ENCODE data around the gene BICD1. TPM values are rescaled to one million over a fixed set of nuclear protein-coding genes. Genes with fewer than 3 reads are reported as not detected.

BICD1 gene
- total RNA-seq, 1 donor from 2014 or later, result 38.6 TPM

DNA sequence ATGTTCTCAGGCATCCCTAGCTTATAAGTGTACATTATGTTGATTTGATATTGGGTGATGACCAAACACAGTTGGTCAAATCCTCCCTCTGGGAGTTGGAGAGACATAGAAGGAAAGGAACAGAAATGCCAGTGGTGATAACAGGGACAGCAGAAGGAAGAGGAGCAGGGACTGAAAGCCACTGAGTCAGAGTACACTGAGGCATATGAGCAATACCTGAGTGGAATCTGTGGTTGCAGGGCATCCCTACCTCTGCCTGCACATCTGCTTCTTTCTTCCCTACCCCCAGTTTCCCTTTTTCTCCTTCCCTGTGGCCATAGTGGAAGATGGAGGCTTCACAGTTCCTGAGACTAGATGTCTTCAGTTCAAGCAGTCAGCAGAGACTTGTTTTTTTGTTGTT lies 44.9 kb downstream of the BICD1 start:
- peaks cover 23% of the 10 kb centered on the region for H3K4me1 Mint-ChIP-seq
- DNase-seq (ENCODE audit: low spot score in 2 of 2, unreplicated experiment in 2 of 2), result no peak
- no peak overlapping the region for H3K4me3 Mint-ChIP-seq
- peaks cover 12% of the 10 kb centered on the region for H3K36me3 Mint-ChIP-seq
- no peaks in the 10 kb centered on the region for H3K27me3 Mint-ChIP-seq (ENCODE audit: low read depth)
- no peak for TF ChIP-seq CTCF (IDR thresholded peaks at IDR 0.05; ENCODE audit: unreplicated experiment)
- H3K27ac Mint-ChIP-seq, result no peak overlapping the region
- H3K9me3 Mint-ChIP-seq, result peaks cover 6% of the 10 kb centered on the region

DNA sequence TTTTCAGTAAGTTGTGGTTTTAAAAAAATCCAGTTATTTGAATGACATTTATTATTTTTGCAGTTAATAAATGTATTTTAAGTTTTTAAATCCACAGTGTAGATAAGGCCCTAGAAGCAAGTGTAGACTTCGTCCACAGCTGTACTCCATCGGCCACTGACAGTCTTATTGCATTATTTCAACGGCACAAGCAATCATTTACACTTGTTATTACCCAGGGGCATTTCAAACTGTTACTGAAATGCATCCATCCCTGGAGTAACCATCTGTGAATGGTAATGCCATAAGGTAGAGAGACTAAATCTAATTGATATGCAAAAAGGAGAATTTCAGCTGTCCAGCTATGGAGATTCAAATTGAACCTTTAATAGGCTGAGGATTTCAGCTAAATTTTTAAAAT lies 48.4 kb downstream of the BICD1 start:
- no peak for TF ChIP-seq CTCF (IDR thresholded peaks at IDR 0.05; ENCODE audit: unreplicated experiment)
- Mint-ChIP-seq H3K4me1 (peaks cover 23% of the 10 kb centered on the region), H3K4me3 (no peak overlapping the region), H3K9me3 (no peaks in the 10 kb centered on the region), H3K36me3 (peaks cover 5% of the 10 kb centered on the region), H3K27me3 (ENCODE audit: low read depth) (no peaks in the 10 kb centered on the region), H3K27ac (no peak overlapping the region)
- no peak for DNase-seq (ENCODE audit: low spot score in 2 of 2, unreplicated experiment in 2 of 2)

- no peak for TF ChIP-seq CTCF (IDR thresholded peaks at IDR 0.05; ENCODE audit: unreplicated experiment)
- Mint-ChIP-seq H3K4me1 (peaks cover 23% of the 10 kb centered on the region), H3K36me3 (no peaks in the 10 kb centered on the region), H3K27ac (no peak overlapping the region), H3K4me3 (no peak overlapping the region), H3K9me3 (no peaks in the 10 kb centered on the region), H3K27me3 (ENCODE audit: low read depth) (no peaks in the 10 kb centered on the region)
- no peak for DNase-seq (ENCODE audit: low spot score in 2 of 2, unreplicated experiment in 2 of 2)
Measured at GRCh38 chr12:32155961-32156529, 49.4 kb downstream of the BICD1 start.

- Mint-ChIP-seq H3K27me3 (ENCODE audit: low read depth) (no peaks in the 10 kb centered on the region), H3K36me3 (no peaks in the 10 kb centered on the region), H3K4me1 (peaks cover 23% of the 10 kb centered on the region), H3K27ac (no peak overlapping the region), H3K4me3 (no peak overlapping the region), H3K9me3 (no peaks in the 10 kb centered on the region)
- TF ChIP-seq CTCF (IDR thresholded peaks at IDR 0.05; ENCODE audit: unreplicated experiment), result no peak
- no peak for DNase-seq (ENCODE audit: low spot score in 2 of 2, unreplicated experiment in 2 of 2)
Measured at GRCh38 chr12:32158525-32158924, 51.9 kb downstream of the BICD1 start.

DNA sequence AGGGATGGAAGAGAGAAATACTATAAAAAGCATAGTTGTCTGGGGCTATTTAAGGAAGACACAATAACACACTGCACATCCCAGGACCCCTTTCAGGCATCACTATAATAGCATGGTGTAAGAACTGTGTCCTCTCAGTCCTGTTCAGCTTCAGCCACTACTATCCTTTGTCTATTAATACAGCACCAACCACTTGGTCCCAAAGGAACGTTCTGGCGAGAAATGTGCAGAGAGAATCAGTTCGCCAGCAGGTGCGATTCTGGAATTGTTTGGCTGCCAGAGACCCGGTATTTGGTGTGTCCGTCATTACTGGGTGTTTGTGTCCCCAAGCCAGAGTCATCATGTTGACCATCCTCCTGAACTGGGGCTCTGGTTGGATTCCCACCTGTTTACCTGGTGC lies 52.7 kb downstream of the BICD1 start:
- peaks cover 19% of the 10 kb centered on the region for H3K4me1 Mint-ChIP-seq
- DNase-seq (ENCODE audit: low spot score in 2 of 2, unreplicated experiment in 2 of 2), result no peak
- H3K36me3 Mint-ChIP-seq, result peaks cover under 1% of the 10 kb centered on the region
- H3K27me3 Mint-ChIP-seq (ENCODE audit: low read depth), result no peaks in the 10 kb centered on the region
- H3K4me3 Mint-ChIP-seq, result no peak overlapping the region
- no peak for TF ChIP-seq CTCF (IDR thresholded peaks at IDR 0.05; ENCODE audit: unreplicated experiment)
- no peak overlapping the region for H3K27ac Mint-ChIP-seq
- H3K9me3 Mint-ChIP-seq, result peaks cover under 1% of the 10 kb centered on the region

GRCh38 chr12:32159925-32160324 lies 53.3 kb downstream of the BICD1 start:
- Mint-ChIP-seq H3K27ac (no peak overlapping the region), H3K4me1 (peaks cover 14% of the 10 kb centered on the region)

More at GRCh38 chr12:32159925-32160324, 53.3 kb downstream of the BICD1 start:
- Mint-ChIP-seq H3K36me3 (peaks cover 6% of the 10 kb centered on the region), H3K4me3 (no peak overlapping the region), H3K27me3 (ENCODE audit: low read depth) (no peaks in the 10 kb centered on the region), H3K9me3 (peaks cover 6% of the 10 kb centered on the region)
- DNase-seq (ENCODE audit: low spot score in 2 of 2, unreplicated experiment in 2 of 2), result no peak
- no peak for TF ChIP-seq CTCF (IDR thresholded peaks at IDR 0.05; ENCODE audit: unreplicated experiment)
